CD1c-positive myeloid dendritic cell (primary cell): ENCODE results near the gene TCP11X1.
"Not testable (repeated sequence)": the region's sequence is repeated elsewhere in the genome, so short reads cannot be mapped to it uniquely, and the experiment has no call there.

Experiments
- DNase-seq: peaks from one replicate; pipeline ENCODE4 v3.0.0-alpha.2; 2016; ENCODE audit errors: extremely low spot score

TCP11X1 gene

DNA sequence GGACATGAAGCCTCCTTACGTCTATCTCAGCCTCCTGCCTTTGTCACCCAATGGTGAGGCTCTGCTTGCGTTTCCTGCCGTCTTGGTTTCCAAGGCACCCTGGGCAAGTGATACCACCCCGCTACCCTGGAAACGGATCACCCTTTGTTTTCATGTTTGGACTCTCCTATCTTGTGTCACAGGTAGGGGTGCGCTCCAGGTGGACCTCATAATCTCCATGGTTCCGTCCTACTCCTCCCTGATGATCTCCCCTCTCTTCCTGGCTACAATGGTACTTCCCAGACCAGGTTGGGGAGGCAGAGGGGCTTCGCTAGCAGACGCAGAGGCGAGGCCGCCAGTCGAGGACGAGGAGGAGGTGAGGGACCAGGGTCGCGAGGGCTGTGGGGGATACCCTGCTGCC, at the start of gene TCP11X1:
Gene TCP11X1 (plus strand): TSS at position 316 of the 400 bp plus-strand sequence.
- DNase-seq: not testable (repeated sequence)

DNA sequence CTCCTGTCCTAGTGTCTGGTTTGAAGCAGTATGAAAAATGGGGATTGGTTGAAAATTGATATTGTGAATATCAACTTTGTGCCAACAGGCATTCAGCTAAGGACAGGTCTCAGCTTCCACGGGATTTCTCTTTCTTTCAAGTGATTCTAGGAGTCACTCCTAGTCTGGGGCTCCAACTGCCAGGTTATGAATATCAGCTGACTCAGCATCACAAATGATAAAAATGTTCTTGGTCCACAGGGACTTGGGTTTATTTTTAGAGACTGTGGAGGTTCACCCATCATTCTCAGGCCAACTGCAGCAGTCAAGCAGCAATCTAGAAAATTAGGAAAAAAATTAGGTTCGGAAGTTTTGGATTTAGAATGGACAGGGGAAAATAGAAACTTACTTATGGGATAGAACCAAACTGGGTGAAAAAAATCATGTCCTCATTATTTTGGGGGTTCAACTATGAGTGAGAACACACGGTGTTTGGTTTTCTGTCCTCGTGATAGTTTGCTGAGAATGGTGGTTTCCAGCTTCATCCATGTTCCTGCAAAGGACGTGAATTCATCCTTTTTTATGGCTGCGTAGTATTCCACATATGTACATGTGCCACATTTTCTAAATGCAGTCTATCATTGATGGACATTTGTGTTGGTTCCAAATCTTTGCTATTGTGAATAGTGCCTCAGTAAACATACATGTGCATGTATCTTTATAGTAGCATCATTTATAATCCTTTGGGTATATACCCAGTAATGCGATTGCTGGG, 29.0 kb upstream of the TCP11X1 start:
- no peak for DNase-seq

DNA sequence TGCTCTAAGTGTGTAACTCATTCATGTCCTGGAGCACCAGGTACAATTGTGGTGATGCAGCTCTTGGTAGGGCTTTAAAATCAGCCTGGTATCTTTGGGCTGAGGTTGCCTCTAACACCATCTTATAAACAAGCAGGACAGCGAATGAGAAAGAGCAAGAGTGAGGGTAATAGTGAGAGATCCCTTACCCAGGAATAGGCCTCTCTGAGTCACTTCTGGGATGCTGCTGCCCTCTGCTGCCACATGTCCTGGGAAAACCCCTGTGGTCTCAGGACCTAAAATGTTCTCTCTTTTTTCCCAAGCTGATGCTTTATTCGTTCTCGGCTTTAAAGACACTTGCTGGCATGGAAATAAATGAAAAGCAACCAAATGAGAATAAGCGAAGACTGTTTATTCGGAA, 7.2 kb upstream of the TCP11X1 start:
- DNase-seq: not testable (repeated sequence)

DNA sequence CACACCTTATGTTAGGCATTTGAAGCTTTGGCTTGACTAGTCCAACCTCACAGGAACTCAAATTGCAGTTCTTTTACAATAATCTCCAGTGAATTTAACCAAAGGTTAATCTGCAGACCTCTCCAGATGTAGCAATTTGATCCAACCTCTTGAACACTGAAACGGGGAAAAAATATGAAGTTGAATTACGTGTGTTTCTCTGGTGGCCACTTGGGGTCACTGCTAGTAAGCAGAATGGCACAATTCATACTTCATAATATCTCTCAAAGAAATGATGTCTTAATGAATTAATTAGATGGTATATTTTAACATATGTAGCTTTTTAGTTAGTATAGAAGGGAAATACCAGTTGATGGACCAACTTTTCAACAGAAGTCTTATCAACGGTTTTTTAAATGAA, 1.4 kb downstream of the TCP11X1 start:
- not testable (repeated sequence) for DNase-seq

DNA sequence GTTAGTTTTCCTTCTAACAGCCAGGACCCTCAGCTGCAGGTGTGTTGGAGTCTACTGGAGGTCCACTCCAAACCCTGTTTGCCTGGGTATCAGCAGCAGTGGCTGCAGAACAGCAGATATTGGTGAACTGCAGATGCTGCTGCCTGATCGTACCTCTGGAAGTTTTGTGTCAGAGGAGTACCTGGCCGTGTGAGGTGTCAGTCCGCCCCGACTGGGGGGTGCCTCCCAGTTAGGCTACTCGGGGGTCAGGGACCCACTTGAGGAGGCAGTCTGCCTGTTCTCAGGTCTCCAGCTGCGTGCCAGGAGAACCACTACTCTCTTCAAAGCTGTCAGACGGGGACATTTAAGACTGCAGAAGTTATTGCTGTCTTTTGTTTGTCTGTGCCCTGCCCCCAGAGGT, 20.6 kb downstream of the TCP11X1 start:
- not testable (repeated sequence) for DNase-seq

DNA sequence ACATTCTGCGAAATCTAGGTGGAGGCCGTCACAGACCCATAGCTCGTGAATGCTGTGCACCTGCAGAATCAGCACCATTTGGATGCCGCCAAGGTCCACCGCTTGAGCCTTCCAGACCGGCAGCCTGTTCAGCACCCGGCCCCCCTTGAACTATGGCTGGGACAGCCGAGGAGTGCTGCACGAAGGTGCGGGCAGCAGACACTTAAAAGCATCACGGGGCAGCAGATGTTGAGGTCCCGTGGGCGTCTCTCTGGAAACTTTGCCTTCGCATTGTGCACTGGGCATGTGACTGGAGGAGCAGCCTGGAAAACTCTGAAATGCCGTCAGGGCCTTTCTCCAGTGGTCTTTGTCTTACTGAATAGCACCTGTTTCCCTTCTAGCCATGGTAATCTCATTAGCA, 25.2 kb downstream of the TCP11X1 start:
- not testable (repeated sequence) for DNase-seq

DNA sequence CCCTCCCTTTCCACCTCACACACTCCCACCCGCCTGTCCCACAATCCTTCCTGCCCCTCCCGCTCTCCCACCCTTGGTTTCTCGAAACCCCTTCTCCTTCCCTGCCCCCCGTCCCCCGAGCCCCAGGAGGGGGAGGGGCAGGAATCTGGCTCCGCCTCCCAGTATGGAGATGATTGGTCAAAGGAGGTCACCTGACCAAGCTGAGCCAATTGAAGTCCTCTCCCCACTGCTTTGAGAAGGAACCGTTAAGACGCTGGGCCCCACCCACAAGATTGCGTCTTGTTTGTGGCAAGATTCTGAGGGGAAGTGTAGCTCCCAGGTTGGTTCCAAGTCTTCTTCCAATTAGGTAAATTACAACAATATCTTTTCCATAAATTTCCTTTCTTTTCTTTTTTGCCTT, 31.8 kb downstream of the TCP11X1 start, which contains the start of gene NXF2:
Gene NXF2 (plus strand): TSS at position 275 of the 400 bp plus-strand sequence. CDS start 59,912 bp downstream, outside the sequence.
- not testable (repeated sequence) for DNase-seq

DNA sequence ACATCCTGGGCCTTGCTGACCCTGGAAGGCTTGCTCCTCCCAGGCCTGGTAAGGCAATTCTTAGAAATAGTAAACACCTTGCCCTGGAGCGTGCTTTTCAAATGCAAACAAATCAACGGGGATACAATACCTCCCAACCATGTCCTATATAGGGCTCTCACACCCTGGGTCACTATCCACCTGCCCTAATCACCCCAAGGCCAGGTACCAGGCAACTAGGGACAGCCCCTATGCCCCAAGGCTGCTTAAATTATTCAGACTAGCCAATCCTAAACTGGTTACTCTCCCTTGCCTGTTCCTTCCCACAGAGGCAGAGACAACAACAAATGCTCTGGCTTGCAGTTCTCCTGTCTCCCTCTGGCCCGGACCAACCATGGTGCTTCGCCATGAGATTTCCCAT, 57.1 kb downstream of the TCP11X1 start:
- DNase-seq: not testable (repeated sequence)
